Measurements from ENCODE around the gene QSER1.

DNA sequence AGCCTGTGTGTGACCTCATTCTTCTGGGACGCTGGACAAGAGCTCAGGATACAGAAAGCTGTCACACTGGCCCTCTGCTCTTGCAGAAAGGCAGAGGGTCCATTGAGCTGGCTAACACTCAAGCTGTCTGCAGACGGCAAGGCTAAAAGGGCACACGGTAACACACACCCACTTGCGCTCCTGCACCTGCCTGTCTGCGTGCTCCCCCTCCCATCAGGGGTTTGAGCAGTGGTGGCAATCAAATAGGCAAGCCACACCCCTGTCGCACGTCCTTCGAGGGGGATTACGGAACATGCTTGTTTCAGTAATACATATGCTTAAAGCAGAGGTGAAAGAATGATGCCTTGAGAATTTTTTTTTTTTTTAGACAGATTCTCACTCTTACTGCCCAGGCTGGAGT lies 7.1 kb upstream of the QSER1 start:
- TF ChIP-seq, protein P1, sequence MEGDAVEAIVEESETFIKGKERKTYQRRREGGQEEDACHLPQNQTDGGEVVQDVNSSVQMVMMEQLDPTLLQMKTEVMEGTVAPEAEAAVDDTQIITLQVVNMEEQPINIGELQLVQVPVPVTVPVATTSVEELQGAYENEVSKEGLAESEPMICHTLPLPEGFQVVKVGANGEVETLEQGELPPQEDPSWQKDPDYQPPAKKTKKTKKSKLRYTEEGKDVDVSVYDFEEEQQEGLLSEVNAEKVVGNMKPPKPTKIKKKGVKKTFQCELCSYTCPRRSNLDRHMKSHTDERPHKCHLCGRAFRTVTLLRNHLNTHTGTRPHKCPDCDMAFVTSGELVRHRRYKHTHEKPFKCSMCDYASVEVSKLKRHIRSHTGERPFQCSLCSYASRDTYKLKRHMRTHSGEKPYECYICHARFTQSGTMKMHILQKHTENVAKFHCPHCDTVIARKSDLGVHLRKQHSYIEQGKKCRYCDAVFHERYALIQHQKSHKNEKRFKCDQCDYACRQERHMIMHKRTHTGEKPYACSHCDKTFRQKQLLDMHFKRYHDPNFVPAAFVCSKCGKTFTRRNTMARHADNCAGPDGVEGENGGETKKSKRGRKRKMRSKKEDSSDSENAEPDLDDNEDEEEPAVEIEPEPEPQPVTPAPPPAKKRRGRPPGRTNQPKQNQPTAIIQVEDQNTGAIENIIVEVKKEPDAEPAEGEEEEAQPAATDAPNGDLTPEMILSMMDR (conservative IDR thresholded peaks at IDR 0.05 in 1 of 2, IDR thresholded peaks at IDR 0.05 in 1 of 2; ENCODE audit: low read depth in 1 of 2, low read length in 2 of 2), result no peak
- no peak for TF ChIP-seq EZH2 (IDR thresholded peaks at IDR 0.05; ENCODE audit: low read length, missing control alignments)
